ENCODE data around the gene GCDH.

DNA sequence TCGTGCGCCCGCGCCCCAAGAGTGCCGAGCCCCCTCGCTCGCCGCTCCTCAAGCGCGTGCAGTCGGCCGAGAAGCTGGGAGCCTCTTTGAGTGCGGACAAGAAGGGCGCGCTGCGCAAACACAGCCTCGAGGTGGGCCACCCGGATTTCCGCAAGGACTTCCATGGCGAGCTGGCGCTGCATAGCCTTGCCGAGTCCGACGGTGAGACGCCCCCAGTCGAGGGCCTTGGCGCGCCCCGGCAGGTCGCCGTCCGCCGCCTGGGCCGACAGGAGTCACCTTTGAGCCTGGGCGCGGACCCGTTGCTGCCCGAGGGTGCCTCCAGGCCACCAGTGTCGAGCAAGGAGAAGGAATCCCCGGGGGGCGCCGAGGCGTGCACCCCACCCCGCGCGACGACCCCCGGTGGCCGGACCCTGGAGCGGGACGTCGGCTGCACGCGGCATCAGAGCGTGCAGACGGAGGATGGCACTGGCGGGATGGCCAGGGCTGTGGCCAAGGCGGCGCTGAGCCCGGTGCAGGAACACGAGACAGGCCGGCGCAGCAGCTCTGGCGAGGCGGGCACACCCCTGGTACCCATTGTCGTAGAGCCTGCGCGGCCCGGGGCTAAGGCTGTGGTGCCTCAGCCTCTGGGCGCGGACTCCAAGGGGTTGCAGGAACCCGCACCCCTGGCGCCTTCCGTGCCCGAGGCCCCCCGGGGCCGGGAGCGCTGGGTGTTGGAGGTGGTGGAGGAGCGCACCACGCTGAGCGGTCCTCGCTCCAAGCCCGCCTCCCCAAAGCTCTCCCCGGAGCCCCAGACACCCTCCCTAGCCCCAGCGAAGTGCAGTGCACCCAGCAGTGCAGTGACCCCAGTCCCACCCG is 16.8 kb upstream of the GCDH start:
- TF ChIP-seq, protein P1, sequence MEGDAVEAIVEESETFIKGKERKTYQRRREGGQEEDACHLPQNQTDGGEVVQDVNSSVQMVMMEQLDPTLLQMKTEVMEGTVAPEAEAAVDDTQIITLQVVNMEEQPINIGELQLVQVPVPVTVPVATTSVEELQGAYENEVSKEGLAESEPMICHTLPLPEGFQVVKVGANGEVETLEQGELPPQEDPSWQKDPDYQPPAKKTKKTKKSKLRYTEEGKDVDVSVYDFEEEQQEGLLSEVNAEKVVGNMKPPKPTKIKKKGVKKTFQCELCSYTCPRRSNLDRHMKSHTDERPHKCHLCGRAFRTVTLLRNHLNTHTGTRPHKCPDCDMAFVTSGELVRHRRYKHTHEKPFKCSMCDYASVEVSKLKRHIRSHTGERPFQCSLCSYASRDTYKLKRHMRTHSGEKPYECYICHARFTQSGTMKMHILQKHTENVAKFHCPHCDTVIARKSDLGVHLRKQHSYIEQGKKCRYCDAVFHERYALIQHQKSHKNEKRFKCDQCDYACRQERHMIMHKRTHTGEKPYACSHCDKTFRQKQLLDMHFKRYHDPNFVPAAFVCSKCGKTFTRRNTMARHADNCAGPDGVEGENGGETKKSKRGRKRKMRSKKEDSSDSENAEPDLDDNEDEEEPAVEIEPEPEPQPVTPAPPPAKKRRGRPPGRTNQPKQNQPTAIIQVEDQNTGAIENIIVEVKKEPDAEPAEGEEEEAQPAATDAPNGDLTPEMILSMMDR (IDR thresholded peaks at IDR 0.05) = no peak
- TF ChIP-seq POLR2A (IDR thresholded peaks at IDR 0.05) = no peak
